ENCODE measurements around the gene MISP. TPM values are rescaled to one million over a fixed set of nuclear protein-coding genes. Genes with fewer than 3 reads are reported as not detected.

Gene MISP
- total and polyA plus RNA-seq, 2 experiments from 2014 or later, result 0.27 to 0.28 TPM

- ATAC-seq (no peak), DNase-seq (ENCODE audit: low spot score) (no peak)
- no peaks in the 10 kb centered on the region for H3K36me3 ChIP-seq (ENCODE audit: insufficient read depth)
- TF ChIP-seq POLR2AphosphoS5 (IDR thresholded peaks at IDR 0.05; ENCODE audit: low read depth) (0 out of 2 replicates have a peak, but pooled peaks have one; percentile 19), CTCF (conservative IDR thresholded peaks at IDR 0.05; ENCODE audit: low read depth in 2 of 2) (no peak)
- no peak overlapping the region for H2AFZ ChIP-seq
- Mint-ChIP-seq H3K27ac (no peak overlapping the region; the same call in 1 of the 2 replicates), H3K27me3 (ENCODE audit: insufficient read depth, low read depth, poor library complexity) (peaks cover 6% of the 10 kb centered on the region), H3K9me3 (no peaks in the 10 kb centered on the region), H3K4me1 (peaks cover 30% of the 10 kb centered on the region), H3K4me3 (no peak overlapping the region; the same call in 2 of the 3 replicates), H3K36me3 (ENCODE audit: low read depth) (no peaks in the 10 kb centered on the region; the same call in 2 of the 3 replicates)
- H3K9me2 ChIP-seq (ENCODE audit: insufficient read depth), result no peaks in the 10 kb centered on the region
- H3K4me1 ChIP-seq (ENCODE audit: insufficient read depth), result peaks cover 42% of the 10 kb centered on the region
- H3K4me3 ChIP-seq, result no peak overlapping the region
- H3K27me3 ChIP-seq (ENCODE audit: insufficient read depth), result no peaks in the 10 kb centered on the region
- no peaks in the 10 kb centered on the region for H4K20me1 ChIP-seq (replicated peaks; ENCODE audit: insufficient read depth)
- H3F3A ChIP-seq (replicated peaks; ENCODE audit: low read depth), result peaks cover 30% of the 10 kb centered on the region
- peaks cover 3% of the 10 kb centered on the region; the same call in 1 of the 2 replicates for H3K79me2 ChIP-seq (replicated peaks; ENCODE audit: insufficient read depth)
- peak overlapping the region; percentile 32; the same call in 1 of the 2 replicates for H3K4me2 ChIP-seq
- peak overlapping the region; percentile 91; the same call in 1 of the 2 replicates for H3K27ac ChIP-seq (ENCODE audit: low read depth)
Observed at GRCh38 chr19:791007-791566, 40.2 kb downstream of the MISP start.

- H2AFZ ChIP-seq, result no peak overlapping the region
- Mint-ChIP-seq H3K27me3 (ENCODE audit: insufficient read depth, low read depth, poor library complexity) (peaks cover 6% of the 10 kb centered on the region), H3K4me1 (peaks cover 32% of the 10 kb centered on the region), H3K36me3 (ENCODE audit: low read depth) (no peaks in the 10 kb centered on the region; the same call in 2 of the 3 replicates), H3K9me3 (no peaks in the 10 kb centered on the region), H3K27ac (peak overlapping the region; percentile 41; the same call in 1 of the 2 replicates), H3K4me3 (no peak overlapping the region)
- 0 out of 2 replicates have a peak overlapping the region, but pooled peaks have one; percentile 50 for H3K27ac ChIP-seq (ENCODE audit: low read depth)
- H3K36me3 ChIP-seq (ENCODE audit: insufficient read depth), result no peaks in the 10 kb centered on the region
- peak overlapping the region; percentile 32; the same call in 1 of the 2 replicates for H3K4me2 ChIP-seq
- no peaks in the 10 kb centered on the region for H3K27me3 ChIP-seq (ENCODE audit: insufficient read depth)
- no peaks in the 10 kb centered on the region for H3K9me2 ChIP-seq (ENCODE audit: insufficient read depth)
- H3K4me3 ChIP-seq, result no peak overlapping the region
- peaks cover 31% of the 10 kb centered on the region for H3F3A ChIP-seq (replicated peaks; ENCODE audit: low read depth)
- peaks cover 42% of the 10 kb centered on the region for H3K4me1 ChIP-seq (ENCODE audit: insufficient read depth)
- peak; percentile 18 for DNase-seq (ENCODE audit: low spot score)
- peak; percentile 5; the same call in 2 of the 3 replicates for ATAC-seq
- H3K79me2 ChIP-seq (replicated peaks; ENCODE audit: insufficient read depth), result peaks cover 3% of the 10 kb centered on the region; the same call in 1 of the 2 replicates
- no peaks in the 10 kb centered on the region for H4K20me1 ChIP-seq (replicated peaks; ENCODE audit: insufficient read depth)
- TF ChIP-seq CREB1 (CRISPR knock-in tag; IDR thresholded peaks at IDR 0.05; ENCODE audit: low read depth), result no peak
- TF ChIP-seq ZNF114 (CRISPR knock-in tag; IDR thresholded peaks at IDR 0.05), result no peak
- no peak for TF ChIP-seq CTCF (conservative IDR thresholded peaks at IDR 0.05; ENCODE audit: low read depth in 2 of 2)
- TF ChIP-seq EZH2phosphoT487 (IDR thresholded peaks at IDR 0.05; ENCODE audit: unreplicated experiment), result no peak
- TF ChIP-seq, protein P1, sequence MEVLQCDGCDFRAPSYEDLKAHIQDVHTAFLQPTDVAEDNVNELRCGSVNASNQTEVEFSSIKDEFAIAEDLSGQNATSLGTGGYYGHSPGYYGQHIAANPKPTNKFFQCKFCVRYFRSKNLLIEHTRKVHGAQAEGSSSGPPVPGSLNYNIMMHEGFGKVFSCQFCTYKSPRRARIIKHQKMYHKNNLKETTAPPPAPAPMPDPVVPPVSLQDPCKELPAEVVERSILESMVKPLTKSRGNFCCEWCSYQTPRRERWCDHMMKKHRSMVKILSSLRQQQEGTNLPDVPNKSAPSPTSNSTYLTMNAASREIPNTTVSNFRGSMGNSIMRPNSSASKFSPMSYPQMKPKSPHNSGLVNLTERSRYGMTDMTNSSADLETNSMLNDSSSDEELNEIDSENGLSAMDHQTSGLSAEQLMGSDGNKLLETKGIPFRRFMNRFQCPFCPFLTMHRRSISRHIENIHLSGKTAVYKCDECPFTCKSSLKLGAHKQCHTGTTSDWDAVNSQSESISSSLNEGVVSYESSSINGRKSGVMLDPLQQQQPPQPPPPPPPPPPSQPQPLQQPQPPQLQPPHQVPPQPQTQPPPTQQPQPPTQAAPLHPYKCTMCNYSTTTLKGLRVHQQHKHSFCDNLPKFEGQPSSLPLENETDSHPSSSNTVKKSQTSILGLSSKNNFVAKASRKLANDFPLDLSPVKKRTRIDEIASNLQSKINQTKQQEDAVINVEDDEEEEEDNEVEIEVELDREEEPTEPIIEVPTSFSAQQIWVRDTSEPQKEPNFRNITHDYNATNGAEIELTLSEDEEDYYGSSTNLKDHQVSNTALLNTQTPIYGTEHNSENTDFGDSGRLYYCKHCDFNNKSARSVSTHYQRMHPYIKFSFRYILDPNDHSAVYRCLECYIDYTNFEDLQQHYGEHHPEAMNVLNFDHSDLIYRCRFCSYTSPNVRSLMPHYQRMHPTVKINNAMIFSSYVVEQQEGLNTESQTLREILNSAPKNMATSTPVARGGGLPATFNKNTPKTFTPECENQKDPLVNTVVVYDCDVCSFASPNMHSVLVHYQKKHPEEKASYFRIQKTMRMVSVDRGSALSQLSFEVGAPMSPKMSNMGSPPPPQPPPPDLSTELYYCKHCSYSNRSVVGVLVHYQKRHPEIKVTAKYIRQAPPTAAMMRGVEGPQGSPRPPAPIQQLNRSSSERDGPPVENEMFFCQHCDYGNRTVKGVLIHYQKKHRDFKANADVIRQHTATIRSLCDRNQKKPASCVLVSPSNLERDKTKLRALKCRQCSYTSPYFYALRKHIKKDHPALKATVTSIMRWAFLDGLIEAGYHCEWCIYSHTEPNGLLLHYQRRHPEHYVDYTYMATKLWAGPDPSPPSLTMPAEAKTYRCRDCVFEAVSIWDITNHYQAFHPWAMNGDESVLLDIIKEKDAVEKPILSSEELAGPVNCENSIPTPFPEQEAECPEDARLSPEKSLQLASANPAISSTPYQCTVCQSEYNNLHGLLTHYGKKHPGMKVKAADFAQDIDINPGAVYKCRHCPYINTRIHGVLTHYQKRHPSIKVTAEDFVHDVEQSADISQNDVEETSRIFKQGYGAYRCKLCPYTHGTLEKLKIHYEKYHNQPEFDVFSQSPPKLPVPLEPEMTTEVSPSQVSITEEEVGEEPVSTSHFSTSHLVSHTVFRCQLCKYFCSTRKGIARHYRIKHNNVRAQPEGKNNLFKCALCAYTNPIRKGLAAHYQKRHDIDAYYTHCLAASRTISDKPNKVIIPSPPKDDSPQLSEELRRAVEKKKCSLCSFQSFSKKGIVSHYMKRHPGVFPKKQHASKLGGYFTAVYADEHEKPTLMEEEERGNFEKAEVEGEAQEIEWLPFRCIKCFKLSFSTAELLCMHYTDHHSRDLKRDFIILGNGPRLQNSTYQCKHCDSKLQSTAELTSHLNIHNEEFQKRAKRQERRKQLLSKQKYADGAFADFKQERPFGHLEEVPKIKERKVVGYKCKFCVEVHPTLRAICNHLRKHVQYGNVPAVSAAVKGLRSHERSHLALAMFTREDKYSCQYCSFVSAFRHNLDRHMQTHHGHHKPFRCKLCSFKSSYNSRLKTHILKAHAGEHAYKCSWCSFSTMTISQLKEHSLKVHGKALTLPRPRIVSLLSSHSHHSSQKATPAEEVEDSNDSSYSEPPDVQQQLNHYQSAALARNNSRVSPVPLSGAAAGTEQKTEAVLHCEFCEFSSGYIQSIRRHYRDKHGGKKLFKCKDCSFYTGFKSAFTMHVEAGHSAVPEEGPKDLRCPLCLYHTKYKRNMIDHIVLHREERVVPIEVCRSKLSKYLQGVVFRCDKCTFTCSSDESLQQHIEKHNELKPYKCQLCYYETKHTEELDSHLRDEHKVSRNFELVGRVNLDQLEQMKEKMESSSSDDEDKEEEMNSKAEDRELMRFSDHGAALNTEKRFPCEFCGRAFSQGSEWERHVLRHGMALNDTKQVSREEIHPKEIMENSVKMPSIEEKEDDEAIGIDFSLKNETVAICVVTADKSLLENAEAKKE (CRISPR knock-in tag; IDR thresholded peaks at IDR 0.05), result no peak
- no peak for TF ChIP-seq ETS1 (IDR thresholded peaks at IDR 0.05)
Observed at GRCh38 chr19:791567-792305, 40.8 kb downstream of the MISP start.
